Muscle of back (tissue), 11 donors: ENCODE results near the gene PSMD12. TPM values are rescaled to one million over a fixed set of nuclear protein-coding genes. Genes with fewer than 3 reads are reported as not detected.
"Not testable (repeated sequence)": the region's sequence is repeated elsewhere in the genome, so short reads cannot be mapped to it uniquely, and the experiment has no call there.

Experiments
- DNase-seq, 3 donors: peaks; one replicate each; pipeline versions ENCODE4 v3.0.0 to v3.0.0-alpha.2; 2013
- polyA plus RNA-seq, 10 donors: library from polyadenylated mRNA; unstranded; fragments of 120-200 nt; gene quantifications; one replicate each; pipeline ENCODE4 v1.2.1, GENCODE V29; 2013; ENCODE audit not compliant: insufficient read length in 10 of 10

Gene PSMD12
- polyA plus RNA-seq, 10 donors: 30.6 to 39.4 (median 36.1) TPM

GRCh38 chr17:67359960-67360791, 6.2 kb downstream of the PSMD12 start:
- DNase-seq: no peak

- DNase-seq: no peak
Measured at GRCh38 chr17:67358612-67359011, 7.8 kb downstream of the PSMD12 start.

- DNase-seq: no peak
Measured at GRCh38 chr17:67353929-67354574, 12.3 kb downstream of the PSMD12 start.

GRCh38 chr17:67353161-67353560, 13.2 kb downstream of the PSMD12 start:
- no peak for DNase-seq

- DNase-seq: no peak
Measured at GRCh38 chr17:67349420-67349819, 17.0 kb downstream of the PSMD12 start.

GRCh38 chr17:67347826-67348225, 18.6 kb downstream of the PSMD12 start:
- no peak for DNase-seq

GRCh38 chr17:67343237-67343636, 23.1 kb downstream of the PSMD12 start:
- no peak for DNase-seq

- DNase-seq: not testable (repeated sequence)
Measured at GRCh38 chr17:67338353-67338752, 28.0 kb downstream of the PSMD12 start.

GRCh38 chr17:67336859-67337258, 29.5 kb downstream of the PSMD12 start:
- no peak for DNase-seq

GRCh38 chr17:67335245-67335835, 31.0 kb downstream of the PSMD12 start:
- no peak for DNase-seq

- DNase-seq: not testable (repeated sequence)
Measured at GRCh38 chr17:67332162-67332508, 34.2 kb downstream of the PSMD12 start.

GRCh38 chr17:67331381-67332161, 34.8 kb downstream of the PSMD12 start:
- DNase-seq: not testable (repeated sequence)

- no peak for DNase-seq
Measured at GRCh38 chr17:67328026-67328425, 38.4 kb downstream of the PSMD12 start.

- not testable (repeated sequence) for DNase-seq
Measured at GRCh38 chr17:67326959-67327745, 39.2 kb downstream of the PSMD12 start.

GRCh38 chr17:67326440-67326839, 39.9 kb downstream of the PSMD12 start:
- no peak for DNase-seq

GRCh38 chr17:67324330-67324729, 42.0 kb downstream of the PSMD12 start:
- no peak for DNase-seq

GRCh38 chr17:67323445-67323844, 42.9 kb downstream of the PSMD12 start:
- no peak for DNase-seq

- no peak for DNase-seq
Measured at GRCh38 chr17:67322042-67322787, 44.2 kb downstream of the PSMD12 start.

GRCh38 chr17:67321486-67321885, 44.9 kb downstream of the PSMD12 start:
- not testable (repeated sequence) for DNase-seq

GRCh38 chr17:67316781-67317180, 49.6 kb downstream of the PSMD12 start:
- DNase-seq: no peak

- DNase-seq: no peak
Measured at GRCh38 chr17:67315865-67316264, 50.5 kb downstream of the PSMD12 start.
